ENCODE measurements around the gene PHACTR1.

The PHACTR1 gene

DNA sequence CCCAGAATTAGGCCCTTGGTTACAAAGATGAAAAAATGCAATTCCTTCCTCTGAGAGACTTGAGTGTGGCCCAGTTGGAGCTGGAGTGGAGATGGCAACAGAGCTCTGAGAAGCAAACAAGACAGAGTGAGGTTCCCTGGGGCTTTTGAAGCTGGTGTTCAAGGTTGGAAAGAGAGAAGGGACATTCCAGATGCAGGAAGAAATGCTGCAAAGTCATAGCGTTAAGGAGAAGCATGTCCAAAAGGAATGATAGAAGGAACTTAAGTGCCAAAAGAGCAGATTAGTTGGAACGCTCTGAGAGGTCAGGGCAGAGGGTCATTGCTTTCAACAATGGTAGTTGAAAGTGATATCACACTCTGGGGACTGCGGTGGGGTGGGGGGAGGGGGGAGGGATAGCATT is 360.0 kb downstream of the PHACTR1 start:
- DNase-seq, result no peak

DNA sequence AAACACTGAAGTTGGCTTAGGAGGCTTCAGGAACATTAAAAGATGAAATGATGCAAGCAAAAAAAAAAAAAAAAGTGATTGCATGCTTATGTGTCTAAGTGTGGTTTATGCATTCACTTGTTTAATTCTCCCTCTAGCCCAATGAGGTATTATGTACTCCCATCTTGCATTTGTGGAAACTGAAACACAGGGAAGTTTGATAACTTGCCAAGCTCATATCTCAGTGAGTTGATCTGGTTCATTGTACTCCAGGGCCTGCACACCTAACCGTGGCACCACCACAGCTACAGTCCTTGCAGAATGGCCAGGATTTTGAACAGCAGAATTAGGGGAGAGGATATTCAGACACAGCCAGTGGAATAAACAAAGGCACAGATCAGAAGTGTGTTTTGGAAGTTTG is 360.6 kb downstream of the PHACTR1 start:
- DNase-seq, result no peak

DNA sequence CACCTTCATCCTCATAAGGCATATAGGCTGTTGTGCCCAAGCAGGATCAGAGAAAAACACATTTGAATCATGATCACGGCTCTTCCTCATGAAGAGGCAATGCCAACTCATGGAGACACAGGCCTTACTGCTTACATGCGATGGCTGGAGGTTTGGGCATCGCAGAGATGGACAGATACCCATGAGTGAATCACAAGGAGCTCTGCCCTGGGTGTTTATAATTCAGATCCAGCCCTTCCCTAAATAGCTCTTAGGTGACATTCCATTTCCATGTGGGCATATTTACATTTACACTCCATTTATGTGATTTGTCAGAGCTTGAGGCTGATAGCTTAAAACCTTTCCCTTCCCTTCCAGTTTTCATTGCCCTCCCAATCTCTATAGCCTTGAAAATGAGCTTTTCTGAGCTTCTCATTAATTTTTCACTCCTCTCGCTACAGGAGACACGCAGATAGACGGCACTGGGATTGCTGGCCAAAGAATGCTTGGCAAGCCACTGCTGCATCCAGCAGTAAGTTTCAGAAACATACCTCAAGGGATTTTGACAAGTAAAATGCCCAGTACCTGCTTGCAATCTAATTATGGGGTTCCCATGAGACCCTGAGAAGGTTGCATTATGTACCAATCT is 362.6 kb downstream of the PHACTR1 start:
- no peak for DNase-seq

DNA sequence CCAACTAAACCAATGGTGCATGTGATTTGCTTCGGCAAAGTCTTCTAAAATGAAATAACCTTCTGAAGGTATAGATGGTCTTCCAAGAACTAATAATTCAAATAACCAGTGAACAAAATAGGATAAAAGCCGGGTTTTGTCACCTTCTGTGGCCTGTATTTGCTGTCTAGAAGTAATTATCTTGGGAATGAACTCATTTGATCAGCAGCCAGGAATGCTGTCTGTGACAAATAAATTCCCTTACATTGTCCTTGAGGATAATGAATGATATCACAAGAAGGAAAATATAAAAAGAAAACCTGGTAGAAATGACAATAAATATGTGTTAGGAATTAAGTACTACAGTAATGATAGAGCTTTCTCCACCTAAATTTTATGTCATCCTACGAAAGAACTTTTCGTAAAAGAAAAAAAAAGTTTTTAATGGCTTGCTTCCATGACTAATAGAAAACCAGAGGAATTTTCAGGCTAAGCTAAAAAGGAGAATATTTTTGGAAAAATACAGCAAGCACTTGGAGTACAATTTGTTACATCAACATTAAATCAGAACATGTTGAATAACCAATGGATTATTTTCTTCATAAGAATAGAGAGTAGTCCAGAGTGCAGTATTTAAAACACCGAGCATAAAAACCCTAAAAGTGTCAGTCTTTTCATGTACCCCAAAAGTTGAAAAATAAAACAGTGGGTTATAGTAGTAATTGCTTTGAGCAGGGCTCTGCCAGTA is 364.1 kb downstream of the PHACTR1 start:
- DNase-seq, result no peak

DNA sequence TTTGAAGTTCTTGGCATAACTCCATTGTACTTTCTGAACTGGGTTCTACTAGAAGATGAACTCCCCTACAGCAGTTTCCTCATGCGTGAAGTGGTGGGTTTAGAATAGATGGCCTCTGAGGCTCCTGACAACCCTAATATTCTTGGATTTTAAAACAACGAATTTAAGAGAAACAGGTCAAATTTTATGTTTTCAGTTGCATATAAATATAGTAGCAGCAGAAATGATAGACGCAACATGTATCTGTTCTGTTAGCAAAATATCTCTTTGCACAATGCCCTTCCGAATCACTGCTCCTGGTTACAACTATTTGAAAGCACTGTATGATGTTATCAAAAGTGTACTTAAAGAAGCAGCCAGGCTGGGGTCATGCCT is 364.6 kb downstream of the PHACTR1 start:
- no peak for DNase-seq

DNA sequence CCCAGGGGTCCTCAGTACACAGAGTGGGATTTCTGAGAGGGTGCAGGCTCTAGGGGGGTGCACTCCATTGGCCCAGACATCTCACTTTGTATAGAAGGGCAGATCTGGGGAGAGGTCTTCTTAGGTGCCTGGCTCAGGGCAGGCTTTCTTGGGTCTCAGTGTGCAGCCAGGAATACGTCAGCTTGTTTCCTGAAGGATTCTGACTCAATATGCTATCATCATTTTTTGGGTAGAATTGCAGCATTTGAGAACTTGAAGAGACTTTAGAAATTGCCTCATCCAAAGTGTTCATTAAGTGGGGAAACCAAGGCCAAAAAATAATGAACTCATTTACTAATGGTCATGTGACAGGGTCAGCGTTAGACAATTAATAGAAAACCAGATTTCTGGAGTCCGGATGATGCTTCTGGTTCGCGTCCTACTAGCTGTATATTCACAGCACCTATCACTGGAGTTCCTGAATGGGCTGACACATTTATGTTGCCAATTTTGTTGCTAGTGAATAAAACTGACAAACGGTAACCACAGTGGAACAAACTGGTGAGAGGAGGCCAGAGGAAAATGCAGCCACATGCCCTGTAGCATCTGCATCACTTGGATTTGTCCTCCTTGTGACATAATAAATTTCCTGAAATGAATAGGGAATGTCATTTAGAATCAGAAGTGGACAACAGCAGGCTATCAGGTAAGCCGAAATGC is 372.9 kb downstream of the PHACTR1 start:
- no peak for DNase-seq

DNA sequence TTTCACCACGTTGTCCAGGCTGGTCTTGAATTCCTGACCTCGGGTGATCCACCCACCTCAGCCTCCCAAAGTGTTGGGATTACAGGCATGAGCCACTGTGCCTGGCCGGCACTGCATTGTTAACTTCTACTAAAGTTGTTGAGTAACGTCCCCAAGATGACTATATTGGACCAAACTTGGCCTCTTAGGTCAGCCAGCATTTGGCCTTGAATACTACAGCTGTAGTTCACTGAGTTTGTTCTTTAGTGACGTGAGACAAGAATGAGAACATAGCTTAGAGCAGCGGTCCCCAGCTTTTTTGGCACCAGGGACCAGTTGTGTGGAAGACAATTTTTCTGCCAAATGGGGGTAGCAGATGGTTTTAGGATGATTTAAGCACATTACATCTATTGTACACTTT is 374.6 kb downstream of the PHACTR1 start:
- DNase-seq, result no peak

DNA sequence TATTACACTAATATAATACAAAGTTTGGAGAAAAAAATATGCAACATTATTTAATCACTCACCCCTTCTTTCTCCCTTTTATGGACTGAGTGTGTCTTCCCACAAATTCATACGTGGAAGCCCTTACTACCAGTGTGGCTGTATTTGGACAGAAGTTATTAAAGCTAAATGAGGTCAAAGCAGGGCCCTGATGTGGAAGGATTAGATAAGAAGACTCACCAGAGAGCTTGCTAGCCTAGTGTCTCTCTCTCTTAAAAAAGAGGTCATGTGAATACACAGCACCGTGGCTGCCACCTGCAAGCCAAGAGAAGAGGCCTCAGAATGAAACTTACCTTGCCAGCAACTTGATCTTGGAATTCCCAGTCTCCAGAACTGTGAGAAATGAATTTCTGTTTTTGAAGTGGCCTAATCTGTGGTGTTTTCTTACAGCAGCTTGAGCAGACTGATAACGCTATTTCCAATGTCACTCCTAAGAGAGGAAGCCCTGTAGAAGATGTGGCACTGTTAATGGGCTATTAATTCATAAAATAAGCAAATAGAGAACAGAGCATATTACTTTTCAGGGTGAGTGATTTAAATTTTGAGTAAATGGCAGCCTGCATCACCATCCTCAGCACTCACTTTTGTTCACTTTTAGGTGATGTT is 378.3 kb downstream of the PHACTR1 start:
- DNase-seq, result peak; percentile 80

DNA sequence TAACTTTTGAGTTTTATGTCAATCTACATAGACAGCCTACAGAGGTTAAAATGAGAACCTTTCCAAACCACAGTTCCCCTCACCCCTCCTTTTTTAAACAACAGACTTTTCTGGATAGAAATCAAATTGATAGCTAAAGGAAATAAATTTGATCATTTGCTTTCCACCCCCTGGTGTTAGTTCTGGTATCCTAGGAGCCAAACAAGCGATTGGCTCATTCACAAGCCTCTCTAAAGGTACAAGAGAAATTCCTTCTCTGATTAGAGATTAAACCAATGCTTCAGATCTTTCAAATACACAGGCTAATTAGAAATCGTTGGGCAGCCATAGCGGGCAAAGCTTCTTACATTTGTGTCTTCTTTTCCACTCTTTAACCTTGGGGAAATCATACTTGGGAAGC is 379.5 kb downstream of the PHACTR1 start:
- peak; percentile 22 for DNase-seq

DNA sequence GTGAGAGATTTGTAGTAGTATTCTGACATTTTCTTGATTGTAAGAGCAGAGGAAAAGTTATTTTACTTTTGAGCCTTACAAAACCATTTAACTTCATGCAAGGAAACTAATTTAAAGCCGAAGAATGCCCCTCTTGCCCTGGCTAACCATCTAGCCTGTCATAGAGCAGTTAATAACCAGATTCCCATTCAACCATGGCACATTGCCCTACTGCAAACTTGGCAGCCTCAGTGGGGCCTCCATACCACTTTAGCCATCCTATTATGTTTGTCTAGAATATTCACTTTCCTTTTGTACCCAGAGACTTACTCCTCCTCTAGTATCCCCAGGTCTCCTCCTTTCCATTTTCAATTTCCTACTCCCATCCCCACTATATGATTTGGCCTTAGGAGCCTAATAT is 380.9 kb downstream of the PHACTR1 start:
- no peak for DNase-seq

DNA sequence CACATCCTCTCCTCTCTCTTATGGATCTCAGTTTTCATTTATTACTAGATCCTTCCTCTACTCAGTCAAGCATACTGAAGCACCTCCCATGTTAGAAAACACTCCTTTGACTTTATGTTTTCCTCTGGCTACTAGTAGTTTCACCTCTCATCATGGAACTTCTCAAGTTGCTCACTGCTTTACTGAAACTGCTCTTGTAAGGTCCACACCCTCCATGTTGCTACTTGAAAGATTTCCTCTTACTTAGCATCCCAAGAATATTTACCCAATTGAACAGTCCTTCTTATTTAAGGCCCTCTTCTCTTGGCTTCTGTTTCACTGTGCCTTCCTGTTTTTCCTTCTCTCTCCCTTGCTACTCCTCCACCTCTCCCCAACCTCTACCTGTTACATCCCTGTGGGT is 381.4 kb downstream of the PHACTR1 start:
- no peak for DNase-seq

DNA sequence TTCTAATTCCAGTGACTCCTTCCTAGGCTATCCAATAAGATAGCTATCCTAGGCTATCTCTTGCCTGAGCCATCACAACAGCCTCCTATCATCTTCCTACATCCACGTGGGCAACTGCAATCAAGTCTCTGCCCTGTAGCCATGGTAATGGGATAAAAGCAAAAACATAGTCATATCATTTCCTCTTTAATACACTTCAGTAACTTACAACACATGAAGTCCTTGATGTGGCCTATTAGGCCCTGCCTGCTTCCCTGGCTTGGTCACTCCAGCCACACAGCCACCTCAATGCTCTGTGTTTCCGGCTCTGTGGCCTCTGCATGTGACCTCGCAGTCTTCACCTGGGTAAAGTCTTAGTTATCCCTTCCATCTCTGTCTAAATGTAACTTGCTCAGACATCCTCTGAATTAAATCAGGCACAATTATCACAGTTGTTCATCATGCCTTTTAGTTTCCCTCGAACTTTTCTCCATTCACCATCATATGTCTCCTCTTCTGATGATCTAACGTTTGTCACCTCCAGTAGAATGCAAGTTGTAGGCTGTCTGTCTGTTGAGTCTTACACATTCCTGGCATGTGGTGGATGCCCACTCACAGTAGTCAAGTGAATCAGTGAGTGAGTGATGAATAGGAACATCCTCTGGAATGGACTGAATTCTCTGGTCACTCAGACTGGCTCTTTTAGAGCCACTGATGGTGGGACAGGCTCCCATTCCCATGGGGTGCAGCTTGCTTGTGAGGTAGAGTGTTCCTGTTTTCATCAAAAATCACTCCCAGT is 382.4 kb downstream of the PHACTR1 start:
- peak; percentile 29 for DNase-seq

DNA sequence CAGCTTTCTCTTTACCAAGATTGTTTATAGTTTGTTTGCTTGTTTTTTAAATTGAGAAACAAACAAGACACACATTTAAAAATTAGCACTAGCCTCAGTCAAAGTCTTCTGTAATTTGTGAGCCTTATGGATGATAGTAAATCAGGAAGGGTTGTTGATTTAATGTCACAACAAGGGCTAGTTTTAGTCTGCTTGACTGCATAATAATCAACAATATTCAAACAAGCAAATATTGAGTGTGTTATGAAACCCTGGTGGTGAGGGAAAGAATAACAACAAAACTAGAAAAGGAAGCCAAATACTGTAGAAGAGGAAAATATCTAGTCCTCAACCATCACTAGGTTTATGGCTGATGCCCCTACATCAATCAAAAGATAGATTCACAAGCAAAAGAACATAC is 383.2 kb downstream of the PHACTR1 start:
- DNase-seq, result peak; percentile 39

DNA sequence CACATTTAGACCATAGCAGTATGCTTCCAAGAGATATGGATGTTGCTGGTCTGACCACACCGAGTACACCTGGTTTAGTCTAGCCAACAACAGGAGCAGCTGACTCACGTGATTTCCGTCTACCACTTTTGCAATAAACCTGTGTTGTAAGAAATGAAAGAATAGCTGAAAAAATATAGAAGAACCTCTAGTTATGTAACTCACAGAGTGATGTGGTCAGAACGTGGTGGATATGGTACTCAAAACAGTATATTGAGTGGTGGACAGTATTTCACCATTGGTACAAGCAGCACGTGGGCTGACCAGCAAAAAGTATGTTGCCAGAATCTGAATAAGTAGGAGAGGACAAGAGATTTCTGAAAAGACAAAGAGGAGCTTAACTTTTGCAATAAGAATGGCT is 384.8 kb downstream of the PHACTR1 start:
- peak; percentile 53 for DNase-seq

DNA sequence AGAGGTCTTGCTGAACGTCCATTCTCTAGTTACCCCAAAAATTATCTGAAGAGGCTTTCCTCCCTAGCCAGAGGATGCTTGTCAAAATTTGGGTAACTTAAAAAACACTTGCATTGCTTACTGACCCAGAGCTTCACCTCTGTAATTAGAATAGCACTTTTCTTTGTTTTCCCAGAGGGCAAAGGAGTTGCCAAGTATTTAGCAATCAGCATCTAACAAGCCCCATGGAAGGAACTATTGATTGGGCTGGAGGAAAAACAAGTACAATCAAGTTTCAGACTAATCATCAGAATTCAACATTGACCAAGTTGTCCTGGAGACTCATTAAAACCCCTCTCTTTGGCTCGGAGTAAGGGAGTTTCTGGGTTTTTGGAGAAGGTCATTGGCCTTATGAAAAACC is 385.4 kb downstream of the PHACTR1 start:
- no peak for DNase-seq

DNA sequence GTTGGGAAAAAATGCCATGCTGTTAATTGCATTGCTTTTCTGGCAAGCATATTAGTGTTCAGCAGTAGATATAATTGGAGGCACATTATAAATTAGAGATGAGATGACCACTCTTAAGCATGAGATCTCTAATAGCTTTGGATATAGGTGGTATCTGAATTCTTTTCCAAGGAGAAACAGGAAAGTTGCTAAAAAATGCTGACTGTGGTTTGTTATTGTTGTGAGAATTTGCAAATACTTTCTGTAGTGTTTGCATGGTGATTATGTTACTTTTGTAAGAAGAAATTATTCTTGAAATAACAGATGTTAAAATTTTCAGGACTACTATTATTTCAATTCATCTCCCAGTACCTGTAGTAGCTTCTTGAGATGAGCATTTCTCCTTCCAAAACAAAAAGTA is 386.6 kb downstream of the PHACTR1 start:
- no peak for DNase-seq

DNA sequence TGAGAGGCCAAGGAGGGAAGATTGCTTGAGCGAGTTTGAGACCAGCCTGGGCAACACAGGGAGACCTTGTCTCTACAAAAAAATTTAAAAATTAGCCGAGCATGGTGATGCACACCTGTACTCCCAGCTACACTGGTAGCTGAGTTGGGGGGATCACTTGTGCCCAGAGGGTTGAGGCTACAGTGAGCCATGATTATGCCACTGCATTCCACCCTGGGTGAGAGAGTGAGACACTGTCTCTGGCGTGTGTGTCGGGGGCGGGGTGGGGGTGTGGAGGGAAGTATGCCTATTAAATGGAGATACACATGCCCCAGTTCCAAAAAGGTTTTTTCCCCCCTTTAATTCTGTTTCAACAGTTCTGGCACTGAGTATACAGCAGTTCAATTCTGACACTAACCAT is 388.6 kb downstream of the PHACTR1 start:
- no peak for DNase-seq

DNA sequence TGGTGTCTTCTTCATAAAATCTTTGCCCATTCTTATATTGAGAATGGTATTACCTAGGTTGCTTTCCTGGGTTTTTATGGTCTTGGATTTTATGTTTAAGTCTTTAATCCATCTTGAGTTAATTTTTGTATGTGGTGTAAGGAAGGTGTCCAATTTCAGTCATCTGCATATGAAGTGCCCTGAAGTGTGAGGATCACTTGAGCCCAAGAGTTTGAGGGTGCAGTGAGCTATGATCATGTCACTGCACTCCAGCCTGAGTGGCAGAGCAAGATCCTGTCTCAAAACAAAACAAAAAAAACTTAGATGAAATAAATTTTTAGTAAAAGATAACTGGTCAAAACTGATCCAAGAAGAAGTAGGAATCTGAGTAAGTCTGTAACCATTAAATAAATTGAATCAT is 396.4 kb downstream of the PHACTR1 start:
- DNase-seq, result no peak

DNA sequence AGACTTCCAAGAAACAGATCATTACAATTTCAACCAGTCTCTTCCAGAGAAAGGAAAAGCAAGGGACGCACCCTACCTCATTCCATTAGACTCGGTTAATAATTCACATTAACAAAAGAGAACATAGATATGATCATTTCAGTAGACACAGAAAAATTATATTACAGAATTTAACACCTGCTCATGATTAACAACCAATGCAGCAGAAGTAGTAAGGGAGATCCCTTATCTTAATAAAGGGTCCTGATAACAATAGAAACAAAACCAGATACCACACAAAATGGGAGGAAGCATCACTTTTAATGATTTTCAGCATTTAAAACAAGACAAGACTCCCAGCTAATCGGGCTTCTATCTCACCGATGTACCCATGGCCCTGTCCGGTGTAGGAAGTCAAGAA is 396.8 kb downstream of the PHACTR1 start:
- no peak for DNase-seq

DNA sequence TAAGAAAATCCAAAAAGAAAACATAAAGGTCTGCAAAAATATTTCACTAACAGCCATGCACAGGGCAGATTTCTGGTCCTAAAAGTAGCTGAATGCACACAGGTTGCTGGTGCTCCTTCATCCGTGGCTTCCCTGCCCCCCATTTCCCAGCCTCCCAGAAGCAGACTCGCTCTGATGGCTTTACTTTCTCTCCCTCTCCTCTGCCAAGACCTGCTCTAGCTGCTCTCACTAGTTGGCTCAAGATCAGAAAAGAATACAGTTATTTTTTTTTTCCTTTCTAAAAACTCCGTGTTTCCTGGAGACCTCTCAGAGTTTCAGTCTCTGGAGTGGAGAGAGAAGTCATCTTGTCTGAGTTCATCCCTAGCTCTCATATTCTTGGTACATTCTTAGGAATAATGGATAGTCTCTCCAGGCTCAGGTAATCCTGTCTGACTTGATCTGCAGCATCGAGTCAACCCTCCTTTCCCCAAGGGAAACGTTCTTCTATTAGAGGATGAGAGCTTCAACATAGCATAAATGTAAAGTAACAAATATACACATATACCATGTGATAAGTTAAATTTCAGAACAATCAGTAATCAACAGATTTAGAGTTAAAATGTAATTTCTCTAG is 397.5 kb downstream of the PHACTR1 start:
- DNase-seq, result no peak

DNA sequence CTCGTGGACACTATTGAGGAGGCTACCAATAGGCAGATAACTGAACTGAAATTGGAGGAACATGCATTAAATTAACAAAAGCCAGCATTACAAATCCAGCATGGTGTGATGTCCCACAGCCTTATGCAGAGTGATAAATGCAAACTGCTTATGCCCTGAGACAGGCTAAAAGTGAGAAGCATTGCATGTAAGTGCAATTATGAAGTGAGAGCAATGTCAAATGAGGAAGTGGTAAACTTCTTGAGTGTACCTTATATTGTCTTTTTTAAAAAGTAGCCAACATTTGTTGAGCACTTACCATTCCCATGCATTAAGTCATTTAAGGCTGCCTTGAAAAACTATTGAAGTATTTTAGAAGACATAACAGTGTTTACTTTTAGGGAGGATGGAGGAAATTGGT is 399.6 kb downstream of the PHACTR1 start:
- peak; percentile 67 for DNase-seq

DNA sequence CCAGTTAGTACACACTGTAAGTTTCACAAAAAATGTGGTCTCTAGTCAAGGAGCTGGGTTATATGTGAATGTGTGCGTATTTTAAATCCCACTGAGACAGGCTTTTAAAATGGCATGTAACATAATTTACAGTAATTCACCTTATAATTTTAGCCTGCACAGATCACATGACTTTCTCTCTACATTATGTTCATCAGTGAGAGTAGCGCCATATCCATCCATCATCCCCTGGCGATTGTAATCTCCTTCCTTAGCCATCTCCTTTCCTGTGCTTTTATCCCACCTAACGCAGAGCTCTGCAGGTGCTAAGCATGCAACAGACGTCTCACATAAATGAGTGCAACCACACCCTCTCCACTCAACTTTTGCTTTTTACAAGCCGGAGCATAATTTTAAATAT is 401.0 kb downstream of the PHACTR1 start:
- DNase-seq, result no peak

DNA sequence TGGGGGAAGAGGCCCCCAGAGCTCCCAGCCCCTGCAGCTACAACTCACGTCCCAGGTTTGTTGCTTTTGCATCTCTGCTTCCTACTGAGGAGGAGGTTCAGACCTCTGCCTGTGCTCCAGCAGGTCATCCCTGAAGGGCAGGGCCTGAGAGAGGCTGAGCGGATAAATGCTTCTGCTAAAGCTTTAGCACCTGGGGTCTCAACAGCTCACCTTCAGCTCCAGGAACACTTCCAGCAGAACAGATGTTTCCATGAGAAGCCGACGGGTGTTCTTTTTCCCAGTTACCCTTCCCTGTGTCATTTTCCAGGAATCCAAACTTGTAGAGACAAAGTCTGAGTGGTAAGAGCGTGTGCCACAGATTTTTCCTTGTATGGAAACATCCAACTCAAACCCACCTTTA is 403.0 kb downstream of the PHACTR1 start:
- DNase-seq, result no peak
